HEK293 (cell line): ENCODE results near the gene SYPL2.
A peak's percentile ranks its signal among the peaks of the same experiment; 100 is the strongest.

Experiments
- CTCF ChIA-PET: fragments of 350-600 bp; formaldehyde crosslinking; extraction: SDS; loops from one replicate; lab custom pipeline; 2021; ENCODE audit warnings: antibody characterized with exemption; lab: Yijun Ruan, JAX
- POLR2A ChIA-PET: fragments of 300-600 bp; formaldehyde crosslinking; extraction: SDS; loops from one replicate; lab custom pipeline; 2020; ENCODE audit warnings: antibody characterized with exemption, inconsistent platforms; lab: Yijun Ruan, JAX
- H3K27ac ChIP-seq: fragments of 200-500 bp; sonication (Bioruptor generic); 2 replicates; pipeline ENCODE4 v1.5.1; 2014; ENCODE audit warnings: low read depth, low read length, control low read depth, inconsistent platforms; ENCODE audit errors: extremely low read depth
- H3K36me3 ChIP-seq, 2 experiments: fragments of 200-500 bp in 1 of 2; sonication (Bioruptor generic) in 1 of 2; 1 replicate in 1 of 2; 2 replicates in 1 of 2; pipeline ENCODE4 v1.5.1; 2014 to 2017; ENCODE audit warnings: inconsistent platforms in 2 of 2, low read length in 2 of 2; ENCODE audit not compliant: control insufficient read depth in 2 of 2, insufficient read depth in 1 of 2
- H3K4me1 ChIP-seq: fragments of 200-500 bp; sonication (Bioruptor generic); 2 replicates; pipeline ENCODE4 v1.5.1; 2014; ENCODE audit warnings: mild to moderate bottlenecking, low read length, inconsistent platforms; ENCODE audit not compliant: control insufficient read depth, insufficient read depth
- H3K4me3 ChIP-seq: 2 replicates; pipeline ENCODE4 v1.5.1; 2011; ENCODE audit warnings: low read depth, mild to moderate bottlenecking, control low read depth, low read length, moderate library complexity
- H3K9me3 ChIP-seq: fragments of 200-500 bp; sonication (Bioruptor generic); 2 replicates; pipeline ENCODE4 v1.5.1; 2014; ENCODE audit warnings: low read depth, low read length, inconsistent platforms; ENCODE audit not compliant: control insufficient read depth, insufficient read depth
- HOXD13 ChIP-seq: sonication (generic); formaldehyde crosslinking; IDR thresholded peaks from 2 replicates; pipeline ENCODE4 v1.8.0; 2022; ENCODE audit warnings: missing genetic modification reagents, borderline replicate concordance
- OSR2 ChIP-seq: fragments of 450-650 bp; formaldehyde crosslinking; IDR thresholded peaks from 2 replicates; pipeline ENCODE4 v1.5.1; 2016; ENCODE audit warnings: missing biosample characterization, missing genetic modification characterization
- PRDM1 ChIP-seq: fragments of 450-650 bp; formaldehyde crosslinking; IDR thresholded peaks from 2 replicates; pipeline ENCODE4; 2016; ENCODE audit warnings: missing biosample characterization, missing genetic modification characterization
- PRDM4 ChIP-seq: fragments of 450-650 bp; formaldehyde crosslinking; IDR thresholded peaks from 2 replicates; pipeline ENCODE4 v1.5.1; 2017; ENCODE audit warnings: missing biosample characterization, missing genetic modification characterization
- ZBTB8A ChIP-seq: fragments of 450-650 bp; formaldehyde crosslinking; IDR thresholded peaks from 2 replicates; pipeline ENCODE4 v1.5.1; 2016; ENCODE audit warnings: missing biosample characterization, missing genetic modification characterization
- ZIC2 ChIP-seq: fragments of 450-650 bp; formaldehyde crosslinking; IDR thresholded peaks from 2 replicates; pipeline ENCODE4 v1.5.1; 2016; ENCODE audit warnings: missing biosample characterization, missing genetic modification characterization
- ZNF138 ChIP-seq: fragments of 450-650 bp; formaldehyde crosslinking; IDR thresholded peaks from 2 replicates; pipeline ENCODE4 v1.5.1; 2016; ENCODE audit warnings: missing biosample characterization, missing genetic modification characterization, borderline replicate concordance
- ZNF157 ChIP-seq: fragments of 450-650 bp; formaldehyde crosslinking; IDR thresholded peaks from 2 replicates; pipeline ENCODE4 v1.5.1; 2016; ENCODE audit warnings: missing biosample characterization, missing genetic modification characterization
- ZNF24 ChIP-seq: fragments of 450-650 bp; formaldehyde crosslinking; IDR thresholded peaks from 2 replicates; pipeline ENCODE4 v1.5.1; 2016; ENCODE audit warnings: missing biosample characterization, missing genetic modification characterization
- ZNF292 ChIP-seq: fragments of 450-650 bp; formaldehyde crosslinking; IDR thresholded peaks from 2 replicates; pipeline ENCODE4 v1.5.1; 2016; ENCODE audit warnings: low read depth, missing biosample characterization, missing genetic modification characterization, borderline replicate concordance
- ZNF341 ChIP-seq: fragments of 450-650 bp; formaldehyde crosslinking; IDR thresholded peaks from 2 replicates; pipeline ENCODE4; 2016; ENCODE audit warnings: low read depth, missing biosample characterization, missing genetic modification characterization
- ZNF366 ChIP-seq: fragments of 450-650 bp; formaldehyde crosslinking; conservative IDR thresholded peaks from 2 replicates; pipeline ENCODE4 v1.5.1; 2016; ENCODE audit warnings: missing biosample characterization, missing genetic modification characterization
- ZNF433 ChIP-seq: fragments of 450-650 bp; formaldehyde crosslinking; IDR thresholded peaks from 2 replicates; pipeline ENCODE4 v1.5.1; 2016; ENCODE audit warnings: missing biosample characterization, missing genetic modification characterization, low read depth
- ZNF501 ChIP-seq: fragments of 450-650 bp; formaldehyde crosslinking; IDR thresholded peaks from 2 replicates; pipeline ENCODE4 v1.5.1; 2016; ENCODE audit warnings: missing biosample characterization, missing genetic modification characterization
- ZNF555 ChIP-seq: fragments of 450-650 bp; formaldehyde crosslinking; conservative IDR thresholded peaks from 2 replicates; pipeline ENCODE4 v1.5.1; 2017; ENCODE audit warnings: missing biosample characterization, mild to moderate bottlenecking, missing genetic modification characterization, inconsistent platforms
- ZNF558 ChIP-seq: fragments of 450-650 bp; formaldehyde crosslinking; IDR thresholded peaks from 2 replicates; pipeline ENCODE4 v1.5.1; 2016; ENCODE audit warnings: missing biosample characterization, missing genetic modification characterization
- ZNF623 ChIP-seq: fragments of 450-650 bp; formaldehyde crosslinking; IDR thresholded peaks from 2 replicates; pipeline ENCODE4 v1.5.1; 2016; ENCODE audit warnings: missing biosample characterization, missing genetic modification characterization
- ZNF660 ChIP-seq: fragments of 450-650 bp; IDR thresholded peaks from 2 replicates; pipeline ENCODE4 v1.5.1; 2018; ENCODE audit warnings: missing biosample characterization, mild to moderate bottlenecking, missing genetic modification characterization
- TF ChIP-seq, protein P1 (sequence below): fragments of 450-650 bp; IDR thresholded peaks from 2 replicates; pipeline ENCODE4 v1.5.1; 2018; ENCODE audit warnings: missing biosample characterization, mild to moderate bottlenecking, missing genetic modification characterization
- TF ChIP-seq, protein P2 (sequence below): fragments of 450-650 bp; formaldehyde crosslinking; IDR thresholded peaks from 2 replicates; pipeline ENCODE4 v1.5.1; 2016; ENCODE audit warnings: missing biosample characterization, missing genetic modification characterization
- TF ChIP-seq, protein P3 (sequence below): fragments of 450-650 bp; formaldehyde crosslinking; IDR thresholded peaks from 2 replicates; pipeline ENCODE4 v1.5.1; 2016; ENCODE audit warnings: missing biosample characterization, missing genetic modification characterization, borderline replicate concordance
- TF ChIP-seq, protein P4 (sequence below): fragments of 450-650 bp; formaldehyde crosslinking; IDR thresholded peaks from 2 replicates; pipeline ENCODE4 v1.5.1; 2017; ENCODE audit warnings: missing biosample characterization, missing genetic modification characterization

SYPL2 gene

GRCh38 chr1:109423498-109423897 lies 42.8 kb upstream of the SYPL2 start:
- peaks cover 13 to 43% of the 10 kb centered on the region in 2 experiments; a peak in 2 of 3 replicates for H3K36me3 ChIP-seq
- no peak overlapping the region for H3K27ac ChIP-seq
- no peaks in the 10 kb centered on the region for H3K9me3 ChIP-seq
- no peak overlapping the region for H3K4me3 ChIP-seq
- TF ChIP-seq, protein P1, sequence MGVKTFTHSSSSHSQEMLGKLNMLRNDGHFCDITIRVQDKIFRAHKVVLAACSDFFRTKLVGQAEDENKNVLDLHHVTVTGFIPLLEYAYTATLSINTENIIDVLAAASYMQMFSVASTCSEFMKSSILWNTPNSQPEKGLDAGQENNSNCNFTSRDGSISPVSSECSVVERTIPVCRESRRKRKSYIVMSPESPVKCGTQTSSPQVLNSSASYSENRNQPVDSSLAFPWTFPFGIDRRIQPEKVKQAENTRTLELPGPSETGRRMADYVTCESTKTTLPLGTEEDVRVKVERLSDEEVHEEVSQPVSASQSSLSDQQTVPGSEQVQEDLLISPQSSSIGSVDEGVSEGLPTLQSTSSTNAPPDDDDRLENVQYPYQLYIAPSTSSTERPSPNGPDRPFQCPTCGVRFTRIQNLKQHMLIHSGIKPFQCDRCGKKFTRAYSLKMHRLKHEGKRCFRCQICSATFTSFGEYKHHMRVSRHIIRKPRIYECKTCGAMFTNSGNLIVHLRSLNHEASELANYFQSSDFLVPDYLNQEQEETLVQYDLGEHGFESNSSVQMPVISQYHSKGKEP (tag by site-specific recombination), result no peak
- TF ChIP-seq ZNF501 (no peak), ZNF138 (tag by site-specific recombination) (no peak), PRDM1 (tag by site-specific recombination) (0 out of 2 replicates have a peak, but pooled peaks have one; percentile 31)
- CTCF ChIA-PET, result interaction anchor here (0.6 to 1.3 kb wide), 7 partner anchors 30 to 584 kb away, joined by 3 to 7 read pairs (median 5); no protein-coding TSS in a partner anchor
- no peaks in the 10 kb centered on the region for H3K4me1 ChIP-seq
- POLR2A ChIA-PET, result no interaction called here

GRCh38 chr1:109425391-109426280 lies 40.7 kb upstream of the SYPL2 start:
- H3K27ac ChIP-seq, result peak overlapping the region; percentile 59
- ChIA-PET POLR2A (interaction anchor here (0.6 to 2.1 kb wide), 9 partner anchors 11 to 326 kb away, joined by 3 to 9 read pairs (median 4); partner anchors contain the start of genes ATXN7L2 and SARS1), CTCF (interaction anchor here (0.5 to 2.7 kb wide), 8 partner anchors 8 to 224 kb away, joined by 3 to 11 read pairs (median 3); partner anchors contain the start of gene CYB561D1)
- 0 out of 2 replicates have a peak, but pooled peaks have one; percentile 48 for TF ChIP-seq ZNF24
- no peak for TF ChIP-seq ZNF433 (tag by site-specific recombination)
- no peak for TF ChIP-seq ZNF555
- peak; percentile 71; the same call in 1 of the 2 replicates for TF ChIP-seq ZNF660 (tag by site-specific recombination)
- TF ChIP-seq ZNF341, result no peak
- no peak for TF ChIP-seq PRDM4 (tag by site-specific recombination)
- no peak for TF ChIP-seq HOXD13 (CRISPR knock-in tag)
- TF ChIP-seq, protein P2, sequence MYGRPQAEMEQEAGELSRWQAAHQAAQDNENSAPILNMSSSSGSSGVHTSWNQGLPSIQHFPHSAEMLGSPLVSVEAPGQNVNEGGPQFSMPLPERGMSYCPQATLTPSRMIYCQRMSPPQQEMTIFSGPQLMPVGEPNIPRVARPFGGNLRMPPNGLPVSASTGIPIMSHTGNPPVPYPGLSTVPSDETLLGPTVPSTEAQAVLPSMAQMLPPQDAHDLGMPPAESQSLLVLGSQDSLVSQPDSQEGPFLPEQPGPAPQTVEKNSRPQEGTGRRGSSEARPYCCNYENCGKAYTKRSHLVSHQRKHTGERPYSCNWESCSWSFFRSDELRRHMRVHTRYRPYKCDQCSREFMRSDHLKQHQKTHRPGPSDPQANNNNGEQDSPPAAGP (tag by site-specific recombination), result peak; percentile 33; the same call in 1 of the 2 replicates
- no peak for TF ChIP-seq ZIC2 (tag by site-specific recombination)
- TF ChIP-seq ZNF623 (tag by site-specific recombination), result no peak
- no peak for TF ChIP-seq ZNF292
- TF ChIP-seq, protein P3, sequence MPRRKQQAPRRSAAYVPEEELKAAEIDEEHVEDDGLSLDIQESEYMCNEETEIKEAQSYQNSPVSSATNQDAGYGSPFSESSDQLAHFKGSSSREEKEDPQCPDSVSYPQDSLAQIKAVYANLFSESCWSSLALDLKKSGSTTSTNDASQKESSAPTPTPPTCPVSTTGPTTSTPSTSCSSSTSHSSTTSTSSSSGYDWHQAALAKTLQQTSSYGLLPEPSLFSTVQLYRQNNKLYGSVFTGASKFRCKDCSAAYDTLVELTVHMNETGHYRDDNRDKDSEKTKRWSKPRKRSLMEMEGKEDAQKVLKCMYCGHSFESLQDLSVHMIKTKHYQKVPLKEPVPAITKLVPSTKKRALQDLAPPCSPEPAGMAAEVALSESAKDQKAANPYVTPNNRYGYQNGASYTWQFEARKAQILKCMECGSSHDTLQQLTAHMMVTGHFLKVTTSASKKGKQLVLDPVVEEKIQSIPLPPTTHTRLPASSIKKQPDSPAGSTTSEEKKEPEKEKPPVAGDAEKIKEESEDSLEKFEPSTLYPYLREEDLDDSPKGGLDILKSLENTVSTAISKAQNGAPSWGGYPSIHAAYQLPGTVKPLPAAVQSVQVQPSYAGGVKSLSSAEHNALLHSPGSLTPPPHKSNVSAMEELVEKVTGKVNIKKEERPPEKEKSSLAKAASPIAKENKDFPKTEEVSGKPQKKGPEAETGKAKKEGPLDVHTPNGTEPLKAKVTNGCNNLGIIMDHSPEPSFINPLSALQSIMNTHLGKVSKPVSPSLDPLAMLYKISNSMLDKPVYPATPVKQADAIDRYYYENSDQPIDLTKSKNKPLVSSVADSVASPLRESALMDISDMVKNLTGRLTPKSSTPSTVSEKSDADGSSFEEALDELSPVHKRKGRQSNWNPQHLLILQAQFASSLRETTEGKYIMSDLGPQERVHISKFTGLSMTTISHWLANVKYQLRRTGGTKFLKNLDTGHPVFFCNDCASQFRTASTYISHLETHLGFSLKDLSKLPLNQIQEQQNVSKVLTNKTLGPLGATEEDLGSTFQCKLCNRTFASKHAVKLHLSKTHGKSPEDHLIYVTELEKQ (tag by site-specific recombination), result no peak
- TF ChIP-seq, protein P4, sequence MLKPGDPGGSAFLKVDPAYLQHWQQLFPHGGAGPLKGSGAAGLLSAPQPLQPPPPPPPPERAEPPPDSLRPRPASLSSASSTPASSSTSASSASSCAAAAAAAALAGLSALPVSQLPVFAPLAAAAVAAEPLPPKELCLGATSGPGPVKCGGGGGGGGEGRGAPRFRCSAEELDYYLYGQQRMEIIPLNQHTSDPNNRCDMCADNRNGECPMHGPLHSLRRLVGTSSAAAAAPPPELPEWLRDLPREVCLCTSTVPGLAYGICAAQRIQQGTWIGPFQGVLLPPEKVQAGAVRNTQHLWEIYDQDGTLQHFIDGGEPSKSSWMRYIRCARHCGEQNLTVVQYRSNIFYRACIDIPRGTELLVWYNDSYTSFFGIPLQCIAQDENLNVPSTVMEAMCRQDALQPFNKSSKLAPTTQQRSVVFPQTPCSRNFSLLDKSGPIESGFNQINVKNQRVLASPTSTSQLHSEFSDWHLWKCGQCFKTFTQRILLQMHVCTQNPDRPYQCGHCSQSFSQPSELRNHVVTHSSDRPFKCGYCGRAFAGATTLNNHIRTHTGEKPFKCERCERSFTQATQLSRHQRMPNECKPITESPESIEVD (tag by site-specific recombination), result no peak
- TF ChIP-seq OSR2 (tag by site-specific recombination), result 0 out of 2 replicates have a peak, but pooled peaks have one; percentile 29
- no peak for TF ChIP-seq ZNF558
- peak; percentile 56 for TF ChIP-seq ZNF366 (tag by site-specific recombination)
- 0 out of 2 replicates have a peak, but pooled peaks have one; percentile 22 for TF ChIP-seq ZBTB8A (tag by site-specific recombination)
- TF ChIP-seq ZNF157 (tag by site-specific recombination), result peak; percentile 92

More at GRCh38 chr1:109425391-109426280, 40.7 kb upstream of the SYPL2 start:
- no peaks in the 10 kb centered on the region for H3K4me1 ChIP-seq
- H3K36me3 ChIP-seq, result peaks cover 8 to 23% of the 10 kb centered on the region in 2 experiments; a peak in 2 of 3 replicates
- H3K4me3 ChIP-seq, result peak overlapping the region; percentile 90
- H3K9me3 ChIP-seq, result no peaks in the 10 kb centered on the region
